HL-60/S4 treated with retinoic acid at 250 ng/mL for 4 days and 3 days (cell line): ENCODE measurements around the gene VWF.
"Not testable (repeated sequence)": the region's sequence is repeated elsewhere in the genome, so short reads cannot be mapped to it uniquely, and the experiment has no call there.

Experiments
- in situ Hi-C: fragments of 300-500 bp; cut with MboI; formaldehyde crosslinking; loops from 2 replicates; pipeline ENCODE4 v1.7.0; 2022; ENCODE audit warnings: low sequenced_read_pairs

The VWF gene

DNA sequence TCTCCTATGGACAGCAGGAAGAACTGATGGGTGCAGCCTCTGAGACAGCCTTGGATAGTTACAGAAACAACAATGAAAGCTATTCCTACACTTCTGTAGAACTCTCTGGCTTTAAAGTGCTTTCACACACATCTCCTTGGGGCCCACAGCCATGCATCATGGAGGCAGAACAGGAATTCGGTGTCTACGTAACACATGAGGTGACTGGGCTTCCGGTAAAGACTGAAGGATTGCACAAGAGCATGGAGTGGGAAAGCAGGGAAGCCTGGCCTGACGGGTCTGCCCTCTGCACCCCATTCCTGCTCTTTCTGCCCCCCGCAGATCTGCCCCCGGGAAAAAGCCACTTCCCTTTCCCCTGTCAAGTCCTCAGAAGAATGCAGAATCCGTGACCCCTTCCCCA, 82.6 kb downstream of the VWF start:
- in situ Hi-C loops = no loop called here

DNA sequence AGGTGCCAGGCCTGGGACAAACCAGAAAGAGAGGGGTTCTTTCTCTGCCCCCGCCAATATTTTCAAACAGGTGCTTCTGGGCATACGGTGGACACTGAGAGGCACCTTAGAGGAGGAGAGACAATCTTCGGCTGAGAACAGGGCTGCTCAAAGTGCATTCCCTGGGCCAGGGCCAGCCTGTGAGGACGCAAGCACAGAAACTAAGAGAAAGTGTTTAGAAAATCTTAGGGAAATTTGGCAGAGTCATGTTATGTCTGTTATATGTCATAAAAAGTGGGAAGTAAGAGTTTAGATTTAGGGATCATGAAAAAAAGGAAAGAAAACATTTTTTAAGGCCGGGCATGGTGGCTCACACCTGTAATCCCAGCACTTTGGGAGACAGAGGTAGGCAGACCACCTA, 83.7 kb downstream of the VWF start:
- in situ Hi-C loops = no loop called here

DNA sequence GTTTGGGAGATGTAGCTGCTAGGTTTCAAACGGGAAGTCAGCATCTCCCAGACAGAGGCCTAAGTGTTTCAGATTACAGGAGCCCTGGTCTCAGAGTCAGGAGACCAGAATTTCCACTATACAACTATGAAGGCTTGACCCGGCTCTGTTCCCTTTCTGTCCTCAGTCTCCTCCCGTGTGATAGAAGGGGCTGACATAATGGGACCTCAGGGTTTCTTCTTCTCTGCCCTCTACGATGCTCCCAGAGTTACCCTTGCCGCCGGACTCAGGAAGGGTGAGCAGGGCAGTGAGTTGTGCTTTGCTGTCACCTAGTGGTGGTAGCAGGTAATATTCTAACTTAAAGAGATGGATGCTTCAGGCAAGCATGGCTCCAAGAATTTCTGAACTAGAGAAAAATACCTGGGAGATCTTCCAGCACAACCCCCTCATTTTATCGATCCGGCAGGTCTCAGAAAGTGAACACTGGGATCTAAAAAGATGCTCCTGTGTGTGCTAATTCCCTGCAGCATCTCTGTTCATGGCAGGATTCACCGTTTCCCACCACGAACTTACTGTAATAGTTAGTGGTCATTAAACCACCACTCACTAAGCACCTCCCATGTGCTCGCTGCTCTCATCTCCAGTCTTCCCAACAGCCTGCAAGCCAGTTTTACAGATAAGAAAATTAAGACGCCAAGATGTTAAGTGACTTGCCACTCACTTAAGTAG, 84.4 kb downstream of the VWF start:
- in situ Hi-C loops = no loop called here

DNA sequence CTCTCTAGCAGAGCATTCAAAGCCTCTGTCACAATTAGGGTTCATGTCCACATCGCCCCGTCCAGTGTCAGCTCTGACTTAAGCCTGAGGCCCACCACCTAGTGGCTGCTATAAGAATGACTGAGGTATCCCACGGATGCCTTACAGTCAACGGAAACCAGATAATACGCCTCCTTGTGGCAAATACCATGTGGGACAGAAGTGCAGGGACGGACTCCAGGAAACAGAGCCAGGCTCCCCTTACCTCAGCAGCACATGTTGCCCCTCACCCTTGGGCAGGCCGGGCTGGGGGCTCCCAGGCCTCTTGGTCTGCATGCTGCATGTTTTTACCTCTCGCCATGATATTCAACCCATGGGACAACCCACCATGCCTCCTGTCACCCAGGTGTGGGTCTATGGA, 86.3 kb downstream of the VWF start:
- in situ Hi-C loops = no loop called here

DNA sequence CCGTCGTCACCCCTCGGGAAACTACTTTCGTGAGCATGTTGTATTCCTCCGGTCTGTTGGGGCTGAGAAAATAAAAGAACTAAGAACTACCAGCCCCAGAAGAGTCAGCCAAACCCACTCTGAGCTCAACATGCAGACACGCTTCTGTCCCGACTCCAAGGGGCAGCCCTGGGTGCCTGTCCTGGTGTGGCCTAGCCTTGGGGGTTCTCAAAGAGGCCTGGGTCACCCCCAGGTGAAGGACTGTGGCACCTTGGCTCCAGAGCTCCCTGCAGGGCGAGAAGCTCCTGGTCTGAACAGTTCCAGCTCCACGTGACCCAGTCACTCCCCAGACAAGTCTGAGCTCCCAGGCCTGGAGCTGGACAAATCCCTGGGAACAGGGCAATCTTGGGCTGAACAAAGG, 87.0 kb downstream of the VWF start:
- in situ Hi-C loops = no loop called here

DNA sequence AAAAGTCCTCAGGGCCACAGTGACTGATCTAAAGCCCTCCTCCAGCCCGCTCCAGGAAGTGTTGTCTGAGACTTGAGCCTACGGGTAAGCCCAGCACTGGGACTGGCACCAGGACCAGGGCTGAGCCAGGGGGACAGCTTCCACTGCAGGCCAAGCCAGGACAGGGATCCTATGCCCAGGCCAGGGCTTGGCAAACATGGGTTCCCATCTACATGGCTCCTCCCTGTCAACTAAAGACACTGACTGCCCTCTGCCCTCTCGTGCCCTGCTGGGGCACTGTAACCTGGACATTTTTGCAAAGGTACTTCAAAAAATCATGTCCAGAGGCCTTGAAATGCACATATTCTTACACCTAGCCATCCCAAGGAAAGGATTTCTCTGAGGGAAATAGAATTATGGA, 88.0 kb downstream of the VWF start:
- in situ Hi-C loops = no loop called here

DNA sequence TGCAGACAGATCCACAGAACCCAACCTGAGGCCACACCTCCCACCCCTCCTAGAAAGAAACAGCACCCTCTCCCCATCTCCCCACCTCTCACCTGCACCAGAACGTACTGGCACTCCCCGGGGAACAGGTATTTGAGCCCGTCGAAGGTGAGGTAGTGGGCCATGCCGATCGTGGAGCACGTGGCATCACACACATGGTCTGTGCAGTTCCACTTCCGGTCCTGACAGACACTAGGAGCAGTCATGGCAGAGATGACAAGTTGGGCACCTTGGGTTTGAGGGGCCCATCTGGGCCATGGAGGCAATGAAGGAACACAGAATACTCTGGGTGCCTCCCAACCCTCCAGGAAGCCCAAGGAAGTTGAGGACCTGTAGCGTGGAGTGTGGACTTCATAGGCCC, 89.9 kb downstream of the VWF start:
- in situ Hi-C loops = no loop called here

DNA sequence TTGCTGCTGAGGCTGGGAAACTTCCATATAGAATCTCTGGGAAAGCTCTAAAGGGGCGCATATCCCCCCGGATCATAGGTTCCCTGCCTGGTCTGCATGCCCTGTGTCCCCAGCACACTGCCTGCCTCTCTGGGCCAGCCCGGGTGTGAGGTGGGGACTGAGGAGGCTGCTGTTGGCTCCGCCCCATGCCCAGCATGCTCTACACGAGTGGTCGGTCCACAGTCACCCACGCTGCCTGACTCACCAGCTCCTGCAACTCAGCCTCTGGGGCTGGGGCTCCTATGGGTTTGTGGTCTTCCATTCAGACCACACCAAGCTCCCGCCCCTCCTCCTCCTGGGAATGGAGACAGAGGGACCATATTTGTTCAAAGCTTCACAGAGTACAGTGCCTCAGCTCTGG, 90.9 kb downstream of the VWF start:
- in situ Hi-C loops = no loop called here

DNA sequence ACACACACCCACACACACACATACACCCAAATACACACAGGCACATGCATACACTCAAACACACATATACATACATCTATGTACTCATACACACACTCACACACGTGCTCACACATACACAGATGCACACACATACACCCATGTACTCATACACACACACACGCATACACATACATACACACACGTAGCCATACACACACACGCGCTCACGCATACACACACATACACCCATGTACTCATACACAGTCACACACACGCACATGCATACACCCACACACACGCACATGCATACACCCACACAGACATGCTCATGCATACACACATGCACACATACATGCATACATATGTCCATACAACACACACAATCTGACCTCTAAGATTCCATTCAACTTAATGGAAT, 91.7 kb downstream of the VWF start:
- in situ Hi-C loops = no loop called here

DNA sequence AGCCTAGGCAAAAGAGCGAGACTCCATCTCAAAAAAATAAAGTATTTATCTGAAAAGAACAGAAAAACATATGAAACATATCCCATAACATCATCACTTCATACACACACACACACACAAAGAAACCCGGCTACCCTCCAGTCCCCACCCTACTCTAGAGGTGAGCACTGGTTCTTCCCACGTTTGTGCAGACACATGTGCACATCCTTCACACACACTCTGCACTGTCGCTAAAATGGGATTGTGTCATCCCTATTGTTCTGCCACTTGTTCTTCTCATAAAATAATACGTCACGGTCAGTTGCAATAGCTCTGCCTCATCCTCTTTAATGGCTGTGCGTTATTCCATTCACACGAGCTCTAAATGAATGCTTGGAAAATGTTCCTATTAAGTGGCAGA, 93.5 kb downstream of the VWF start:
- in situ Hi-C loops = no loop called here

DNA sequence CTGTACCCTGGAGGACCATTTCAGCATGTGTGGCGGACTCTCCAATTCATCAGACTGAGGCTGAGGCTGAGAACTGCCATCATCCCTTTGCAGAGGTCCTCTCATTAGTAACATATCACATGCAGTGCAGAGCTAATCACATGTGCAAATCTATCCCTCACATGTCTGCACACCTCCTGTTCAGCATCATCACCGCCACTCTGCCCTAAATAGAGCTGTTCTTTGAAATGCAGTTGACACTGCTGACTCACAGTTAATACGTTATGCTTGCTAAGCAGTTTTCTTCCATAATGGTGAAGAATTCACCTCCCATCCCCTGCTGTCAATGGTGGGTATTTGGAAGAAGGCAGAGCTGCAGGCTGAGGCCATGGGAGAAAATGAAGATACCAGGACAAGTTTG, 94.4 kb downstream of the VWF start:
- in situ Hi-C loops = no loop called here

DNA sequence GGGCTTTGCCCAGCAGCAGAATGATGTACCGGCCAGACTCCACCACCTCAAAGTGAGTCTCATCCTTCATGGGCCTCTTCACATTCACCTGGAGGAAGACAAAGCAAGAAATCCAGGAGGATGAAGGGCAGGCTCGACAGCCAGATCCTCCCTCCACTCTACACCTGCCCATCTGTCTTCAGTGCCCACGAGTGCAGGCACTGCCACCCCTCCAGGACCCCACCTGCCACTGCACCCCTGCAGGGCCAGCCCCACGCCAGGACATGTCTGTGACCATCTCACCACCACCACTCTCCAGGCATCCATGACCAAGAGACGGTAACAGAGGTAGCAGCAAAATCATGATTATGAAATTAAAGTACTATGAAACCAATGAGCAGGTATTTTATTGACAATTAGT, 95.1 kb downstream of the VWF start:
- in situ Hi-C loops = no loop called here

DNA sequence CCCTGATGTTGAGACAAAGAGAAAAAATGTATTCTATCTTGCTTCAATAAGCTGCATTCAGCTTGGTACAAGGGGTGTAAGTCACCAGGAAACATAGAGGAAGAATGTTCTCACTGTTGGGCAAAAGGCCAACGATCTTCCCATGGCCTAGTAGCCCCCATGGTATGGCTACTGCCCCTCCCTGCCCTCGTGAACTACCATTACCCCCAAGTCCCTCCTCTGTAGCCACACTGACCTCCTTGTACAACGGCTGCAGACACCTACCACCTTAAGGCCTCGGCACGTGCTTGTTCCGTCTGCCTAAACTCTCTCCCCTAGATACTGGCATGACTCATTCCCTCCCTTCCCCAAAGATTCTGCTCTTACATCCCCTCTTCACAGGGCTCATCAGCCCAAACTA, 97.5 kb downstream of the VWF start:
- in situ Hi-C loops = no loop called here

DNA sequence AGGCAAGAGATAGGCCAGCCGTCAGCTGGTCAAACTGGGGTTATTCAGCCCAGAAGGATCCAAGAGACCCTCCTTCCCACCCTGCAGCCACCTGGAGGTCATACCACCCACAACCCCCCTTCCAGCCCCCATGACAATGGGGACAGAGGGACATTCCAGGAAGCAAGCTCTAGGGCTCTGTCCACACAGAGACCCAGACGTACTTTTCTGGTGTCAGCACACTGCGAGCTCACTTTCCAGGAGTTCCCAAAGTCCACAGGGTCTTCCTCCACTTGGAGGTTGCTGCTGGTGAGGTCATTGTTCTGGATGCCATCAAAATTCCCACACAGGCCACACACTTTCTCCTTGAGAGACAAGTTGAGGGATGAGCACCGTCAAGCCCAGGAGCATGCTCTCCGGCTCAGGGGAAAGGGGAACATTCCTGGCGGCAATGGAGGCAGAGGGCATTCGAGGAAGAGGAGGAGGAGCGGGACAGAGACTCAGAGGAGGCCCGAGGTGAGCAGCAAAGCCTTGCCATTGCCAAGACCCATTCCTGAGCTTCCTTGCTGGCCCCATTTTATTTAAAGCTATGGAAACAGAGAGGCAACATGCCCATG, 98.7 kb downstream of the VWF start:
- in situ Hi-C loops = not testable (repeated sequence)

DNA sequence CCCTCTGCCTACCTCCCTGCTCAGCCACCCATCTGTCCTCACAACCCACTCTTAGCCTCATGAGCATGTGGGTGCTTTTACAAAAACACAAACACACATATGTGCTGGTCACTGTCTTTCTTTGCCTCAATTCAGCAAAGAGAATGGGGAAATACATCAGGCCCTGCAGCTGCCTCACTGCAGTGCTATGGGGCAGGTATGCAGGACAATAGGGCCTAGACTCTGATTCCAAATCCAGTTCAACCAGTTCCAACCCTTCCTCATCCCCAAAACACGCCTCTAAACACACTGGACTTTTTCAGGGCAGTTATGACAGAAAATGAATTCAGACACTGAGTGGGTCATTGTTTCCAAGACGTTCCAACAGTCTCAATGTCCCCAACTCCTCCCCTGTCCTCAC, 100.4 kb downstream of the VWF start:
- in situ Hi-C loops = not testable (repeated sequence)

DNA sequence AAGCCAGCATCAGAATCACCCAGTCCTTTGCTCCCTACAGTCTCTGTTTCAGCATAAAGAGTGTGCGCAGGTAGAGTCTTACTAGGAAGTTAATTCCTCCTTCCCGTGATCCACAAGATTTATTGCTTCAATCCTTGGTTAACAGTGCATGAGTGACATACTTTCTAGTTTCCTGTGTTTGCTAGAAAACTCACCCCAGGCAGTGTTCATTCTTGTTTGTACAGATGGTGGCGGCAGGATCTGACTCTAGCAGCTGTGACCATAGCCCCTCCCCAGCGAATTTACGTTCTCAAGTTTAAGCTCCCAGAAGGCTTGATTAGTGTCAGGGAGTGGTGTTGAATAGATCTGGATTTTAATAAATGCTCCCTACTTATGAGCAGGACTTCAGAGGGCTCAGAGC, 103.5 kb downstream of the VWF start:
- in situ Hi-C loops = no loop called here

DNA sequence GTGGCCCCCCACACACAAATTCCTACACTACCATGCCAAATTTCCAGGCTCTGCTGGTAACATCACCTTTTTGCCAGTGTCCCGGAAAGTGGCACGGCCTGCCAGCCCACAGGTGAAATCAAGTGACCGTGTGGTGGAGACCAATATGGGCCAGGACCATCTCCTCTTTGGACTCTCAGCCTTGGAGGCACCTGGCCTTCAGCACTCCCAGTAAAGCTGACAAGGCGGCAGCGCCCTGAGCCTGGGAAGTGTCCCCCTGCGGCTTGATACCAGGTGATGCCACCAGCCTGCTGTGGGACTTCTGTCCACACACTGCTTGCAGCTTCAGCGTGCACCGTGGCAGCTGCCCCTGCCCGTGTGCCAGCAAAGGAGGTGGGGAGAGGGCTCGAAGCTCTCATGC, 104.0 kb downstream of the VWF start:
- in situ Hi-C loops = not testable (repeated sequence)

DNA sequence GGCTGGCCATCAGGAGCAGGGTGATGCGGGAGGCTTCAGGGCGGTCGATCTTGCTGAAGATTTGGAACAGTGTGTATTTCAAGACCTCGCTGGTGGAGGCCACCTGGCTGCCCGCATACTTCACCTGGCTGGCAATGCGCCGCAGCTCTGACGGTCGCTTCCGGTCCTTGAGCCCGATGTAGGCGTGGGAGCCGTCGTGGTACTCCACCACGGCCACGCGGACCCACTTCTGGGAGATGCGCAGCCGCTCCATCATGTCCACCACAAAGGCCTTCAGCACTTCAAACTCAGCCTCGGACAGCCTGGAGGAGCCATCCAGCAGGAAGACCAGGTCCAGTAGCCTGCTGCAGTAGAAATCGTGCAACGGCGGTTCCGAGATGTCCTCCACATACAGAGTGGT, 105.2 kb downstream of the VWF start:
- in situ Hi-C loops = not testable (repeated sequence)

DNA sequence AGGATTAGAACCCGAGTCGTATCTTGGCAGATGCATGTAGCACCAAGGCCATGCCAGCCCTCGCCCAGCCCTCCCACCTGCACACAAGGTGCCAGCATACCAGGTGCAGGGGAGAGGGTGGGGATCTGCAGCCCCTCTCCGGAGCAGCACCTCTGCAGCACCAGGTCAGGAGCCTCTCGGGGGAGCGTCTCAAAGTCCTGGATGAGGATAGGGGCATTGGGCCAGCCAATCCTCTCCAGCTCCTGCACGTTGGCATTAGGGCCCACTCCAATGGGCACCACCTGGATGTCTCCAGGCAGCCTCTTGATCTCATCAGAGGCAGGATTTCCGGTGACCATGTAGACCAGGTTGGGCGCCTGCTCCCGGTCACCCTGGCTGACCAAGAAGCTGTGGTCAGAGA, 106.2 kb downstream of the VWF start:
- in situ Hi-C loops = no loop called here

DNA sequence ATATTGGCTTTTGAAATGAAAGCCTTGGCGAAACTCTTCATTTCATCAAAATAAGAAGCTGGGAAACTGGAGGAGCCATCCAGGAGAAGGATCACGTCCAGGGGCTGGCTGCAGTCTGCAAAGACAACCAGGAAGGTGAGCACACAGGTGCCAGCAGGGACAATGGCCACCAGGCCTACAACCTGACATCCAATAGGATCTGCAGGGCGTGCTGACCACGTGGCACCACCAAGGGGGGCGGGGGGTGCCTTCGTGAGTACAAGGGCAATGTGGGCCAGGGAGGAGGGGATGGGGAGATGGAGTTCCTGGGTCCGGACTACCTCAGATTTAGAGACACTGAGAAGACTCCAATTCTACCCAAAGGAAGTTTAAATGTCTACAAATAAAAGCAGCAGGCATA, 107.7 kb downstream of the VWF start:
- in situ Hi-C loops = no loop called here

DNA sequence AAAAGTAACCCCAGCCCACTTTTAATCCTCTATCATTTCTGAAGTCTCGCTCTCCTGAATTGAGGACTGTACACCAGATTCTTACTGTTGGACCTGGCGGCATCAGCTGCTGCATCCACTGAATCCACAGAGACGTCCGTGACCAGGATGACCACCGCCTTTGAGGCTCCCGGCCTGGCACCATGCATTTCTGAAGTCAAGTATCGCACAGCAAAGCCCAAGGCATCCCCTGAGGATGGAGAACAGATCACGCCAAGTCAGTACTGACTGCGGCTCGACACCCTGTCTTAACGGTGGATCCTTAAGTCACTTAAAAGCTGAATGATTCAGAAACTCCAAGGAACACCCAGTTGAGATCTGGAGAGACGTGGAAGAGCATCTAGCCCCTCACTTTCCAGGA, 108.5 kb downstream of the VWF start:
- in situ Hi-C loops = not testable (repeated sequence)

DNA sequence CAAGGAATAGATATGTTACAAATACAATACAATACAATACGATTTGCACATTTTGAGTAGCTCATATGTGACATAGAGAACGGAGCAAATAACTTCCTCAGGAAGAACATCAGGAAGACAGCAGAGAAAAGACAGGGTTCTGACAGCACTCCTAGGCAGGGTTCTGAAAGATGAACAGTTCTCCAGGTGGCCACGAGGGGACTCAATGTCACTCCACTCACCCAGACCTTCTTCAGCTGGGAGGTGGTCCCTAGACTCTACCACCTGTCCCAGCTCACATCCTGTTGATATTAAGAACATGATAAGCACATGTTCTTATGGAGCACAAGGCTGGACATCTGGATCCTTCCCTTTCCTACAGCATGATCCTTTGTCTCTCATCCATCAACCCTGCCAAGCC, 109.2 kb downstream of the VWF start:
- in situ Hi-C loops = not testable (repeated sequence)
